Activated naive CD8-positive, alpha-beta T cell treated with anti-CD3 and anti-CD28 coated beads for 36 hours (primary cell): Measurements from ENCODE around the gene DLEC1. TPM values are rescaled to one million over a fixed set of nuclear protein-coding genes. Genes with fewer than 3 reads are reported as not detected.
"Not testable (repeated sequence)": the region's sequence is repeated elsewhere in the genome, so short reads cannot be mapped to it uniquely, and the experiment has no call there.

ENCODE experiments used
- DNase-seq: peaks from one replicate; pipeline ENCODE4 v3.0.0; 2021
- H3K27ac Mint-ChIP-seq: one replicate; pipeline ENCODE4 v1.8.0; 2022; ENCODE audit warnings: mild to moderate bottlenecking, moderate library complexity, mixed read lengths
- H3K27me3 Mint-ChIP-seq: one replicate; pipeline ENCODE4 v1.8.0; 2022; ENCODE audit warnings: mild to moderate bottlenecking, mixed read lengths
- H3K36me3 Mint-ChIP-seq: one replicate; pipeline ENCODE4 v1.8.0; 2021; ENCODE audit warnings: mild to moderate bottlenecking, mixed read lengths
- H3K4me1 Mint-ChIP-seq: one replicate; pipeline ENCODE4 v1.8.0; 2021; ENCODE audit warnings: mixed read lengths
- H3K4me3 Mint-ChIP-seq: one replicate; pipeline ENCODE4 v1.8.0; 2022; ENCODE audit warnings: mild to moderate bottlenecking, moderate library complexity, mixed read lengths
- H3K9me3 Mint-ChIP-seq: one replicate; pipeline ENCODE4 v1.8.0; 2022; ENCODE audit warnings: mixed read lengths
- total RNA-seq, 2 experiments: library from RNA; stranded (reverse); gene quantifications; one replicate each; pipeline ENCODE4 v1.2.3, GENCODE V29; 2021

Gene DLEC1
- total RNA-seq, 2 experiments from 2014 or later: 0.12 to 0.52 TPM

DNA sequence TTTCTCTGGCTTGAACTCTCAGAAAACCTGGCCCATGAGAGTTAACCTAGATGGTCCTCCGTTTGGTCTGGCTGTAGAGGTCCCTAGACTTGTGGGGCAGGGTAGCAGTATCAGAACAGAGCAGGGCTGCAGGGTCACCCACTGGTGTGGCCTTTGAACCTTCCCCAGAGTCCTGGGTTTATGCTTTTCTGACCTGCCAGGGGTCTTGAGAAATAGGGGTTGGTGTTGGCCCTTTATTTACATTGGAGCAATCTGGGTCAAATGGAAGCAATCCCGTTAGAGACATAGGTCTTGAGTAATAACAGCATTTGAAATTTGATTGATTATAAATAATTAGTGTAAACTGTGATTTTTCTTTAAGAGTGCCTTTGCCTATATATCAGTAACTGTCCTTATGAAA is 23.8 kb downstream of the DLEC1 start:
- DNase-seq: no peak
- no peaks in the 10 kb centered on the region for H3K4me1 Mint-ChIP-seq
- H3K27me3 Mint-ChIP-seq: no peaks in the 10 kb centered on the region
- peaks cover 8% of the 10 kb centered on the region for H3K36me3 Mint-ChIP-seq
- no peak overlapping the region for H3K4me3 Mint-ChIP-seq
- H3K9me3 Mint-ChIP-seq: peaks cover 2% of the 10 kb centered on the region
- no peak overlapping the region for H3K27ac Mint-ChIP-seq

DNA sequence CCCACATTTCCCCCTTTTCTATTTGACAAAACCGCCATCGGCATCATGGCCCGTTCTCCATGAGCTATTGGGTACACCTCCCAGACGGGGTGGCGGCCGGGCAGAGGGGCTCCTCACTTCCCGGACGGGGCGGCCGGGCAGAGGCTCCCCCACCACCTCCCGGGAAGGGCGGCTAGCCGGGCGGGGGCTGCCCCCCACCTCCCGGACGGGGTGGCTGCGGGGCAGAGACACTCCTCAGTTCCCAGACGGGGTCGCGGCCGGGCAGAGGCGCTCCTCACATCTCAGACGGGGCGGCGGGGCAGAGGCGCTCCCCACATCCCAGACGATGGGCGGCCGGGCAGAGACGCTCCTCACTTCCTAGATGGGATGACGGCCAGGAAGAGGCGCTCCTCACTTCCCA is 25.4 kb downstream of the DLEC1 start:
- H3K9me3 Mint-ChIP-seq, H3K27ac Mint-ChIP-seq, H3K36me3 Mint-ChIP-seq, H3K4me1 Mint-ChIP-seq, DNase-seq, H3K27me3 Mint-ChIP-seq, H3K4me3 Mint-ChIP-seq: not testable (repeated sequence)

DNA sequence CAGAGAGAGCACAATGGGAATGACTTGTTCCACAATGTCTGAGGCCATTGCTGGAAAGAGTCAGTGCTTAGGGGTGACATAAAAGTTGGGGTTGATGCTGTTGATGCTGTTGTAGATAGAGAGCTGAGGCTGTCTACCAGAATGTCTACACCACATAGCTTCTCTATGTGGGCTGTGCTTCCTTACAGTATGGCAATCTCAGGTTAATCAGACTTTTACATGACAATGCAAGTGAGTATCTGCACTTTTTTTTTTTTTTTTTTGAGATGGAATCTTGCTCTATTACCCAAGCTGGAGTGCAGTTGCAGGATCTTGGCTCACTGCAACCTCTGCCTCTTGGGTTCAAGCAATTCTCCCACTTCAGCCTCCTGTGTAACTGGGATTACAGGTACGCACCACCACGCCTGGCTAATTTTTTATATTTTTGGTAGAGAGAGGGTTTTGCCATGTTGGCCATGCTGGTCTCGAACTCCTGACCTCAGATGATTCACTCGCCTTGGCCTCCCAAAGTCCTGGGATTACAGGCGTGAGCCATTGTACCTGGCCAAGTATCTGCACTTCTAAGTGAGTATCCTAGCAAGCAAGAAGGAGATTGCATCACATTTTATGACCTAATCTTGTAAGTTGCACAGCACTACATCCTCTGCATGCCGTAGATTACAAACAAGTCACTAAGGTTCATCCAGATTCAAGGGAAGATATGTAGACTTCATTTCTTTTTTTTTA is 28.7 kb downstream of the DLEC1 start:
- H3K27ac Mint-ChIP-seq: no peak overlapping the region
- H3K4me3 Mint-ChIP-seq: no peak overlapping the region
- H3K9me3 Mint-ChIP-seq: peaks cover 2% of the 10 kb centered on the region
- peaks cover 8% of the 10 kb centered on the region for H3K36me3 Mint-ChIP-seq
- no peaks in the 10 kb centered on the region for H3K4me1 Mint-ChIP-seq
- H3K27me3 Mint-ChIP-seq: no peaks in the 10 kb centered on the region
- DNase-seq: no peak

DNA sequence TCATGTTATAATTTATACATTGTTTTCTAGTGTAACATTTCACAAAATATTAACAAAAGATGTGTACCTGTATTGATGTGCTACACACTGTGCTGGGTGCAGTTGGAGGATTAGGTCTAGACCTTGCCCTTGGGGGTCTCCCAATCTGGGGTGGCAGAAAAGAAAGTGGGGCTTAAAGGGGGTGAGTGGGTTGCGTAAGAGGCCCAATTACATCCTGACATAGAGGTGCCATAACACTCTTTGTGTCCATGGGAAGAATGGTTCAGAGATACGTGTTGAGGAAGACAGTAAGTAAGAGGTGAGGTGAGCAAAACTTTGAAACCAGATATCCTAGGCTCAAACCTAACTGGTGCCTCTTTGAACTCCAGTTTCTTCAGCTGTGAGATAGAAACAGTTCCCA is 31.0 kb downstream of the DLEC1 start:
- H3K27me3 Mint-ChIP-seq: no peaks in the 10 kb centered on the region
- no peaks in the 10 kb centered on the region for H3K4me1 Mint-ChIP-seq
- H3K9me3 Mint-ChIP-seq: peaks cover 2% of the 10 kb centered on the region
- H3K4me3 Mint-ChIP-seq: no peak overlapping the region
- H3K36me3 Mint-ChIP-seq: peaks cover 6% of the 10 kb centered on the region
- H3K27ac Mint-ChIP-seq: no peak overlapping the region
- DNase-seq: no peak

DNA sequence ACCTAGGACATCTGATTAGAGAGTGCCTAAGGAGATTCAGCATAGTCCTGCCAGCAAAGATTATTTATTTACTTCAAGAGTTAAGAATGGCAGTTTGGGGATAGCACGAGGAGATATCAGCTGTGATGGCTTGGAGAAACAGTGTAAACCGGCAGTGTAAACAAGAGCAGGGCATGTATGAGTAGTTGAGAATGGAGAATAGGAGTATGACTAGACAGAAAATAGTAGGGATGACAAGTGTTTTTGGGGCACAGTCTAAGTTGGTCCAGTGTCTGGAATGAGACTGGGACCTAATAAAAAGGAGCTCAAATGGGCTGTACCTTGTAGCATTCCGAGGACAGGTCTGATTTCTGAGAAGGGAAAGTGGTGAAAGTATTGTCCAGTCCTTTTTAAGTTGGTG is 38.1 kb downstream of the DLEC1 start:
- H3K27me3 Mint-ChIP-seq, H3K27ac Mint-ChIP-seq, H3K36me3 Mint-ChIP-seq, DNase-seq, H3K4me3 Mint-ChIP-seq, H3K4me1 Mint-ChIP-seq, H3K9me3 Mint-ChIP-seq: not testable (repeated sequence)

DNA sequence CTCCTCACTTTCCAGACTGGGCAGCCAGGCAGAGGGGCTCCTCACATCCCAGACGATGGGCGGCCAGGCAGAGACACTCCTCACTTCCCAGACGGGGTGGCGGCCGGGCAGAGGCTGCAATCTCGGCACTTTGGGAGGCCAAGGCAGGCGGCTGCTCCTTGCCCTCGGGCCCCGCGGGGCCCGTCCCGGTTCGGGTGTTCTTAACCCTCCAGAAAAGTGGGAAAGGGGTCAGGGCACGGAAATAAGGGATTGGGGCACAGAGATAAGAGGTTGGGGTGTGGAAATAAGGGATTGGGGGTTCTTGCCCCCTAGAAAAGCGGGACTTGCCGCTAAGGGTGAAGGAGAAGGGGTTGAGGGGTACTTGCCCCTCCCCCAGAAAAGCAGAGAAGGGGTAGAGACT is 43.3 kb downstream of the DLEC1 start:
- not testable (repeated sequence) for H3K27me3 Mint-ChIP-seq, DNase-seq, H3K4me1 Mint-ChIP-seq, H3K27ac Mint-ChIP-seq, H3K4me3 Mint-ChIP-seq, H3K36me3 Mint-ChIP-seq
- H3K9me3 Mint-ChIP-seq: peaks cover 10% of the 10 kb centered on the region

DNA sequence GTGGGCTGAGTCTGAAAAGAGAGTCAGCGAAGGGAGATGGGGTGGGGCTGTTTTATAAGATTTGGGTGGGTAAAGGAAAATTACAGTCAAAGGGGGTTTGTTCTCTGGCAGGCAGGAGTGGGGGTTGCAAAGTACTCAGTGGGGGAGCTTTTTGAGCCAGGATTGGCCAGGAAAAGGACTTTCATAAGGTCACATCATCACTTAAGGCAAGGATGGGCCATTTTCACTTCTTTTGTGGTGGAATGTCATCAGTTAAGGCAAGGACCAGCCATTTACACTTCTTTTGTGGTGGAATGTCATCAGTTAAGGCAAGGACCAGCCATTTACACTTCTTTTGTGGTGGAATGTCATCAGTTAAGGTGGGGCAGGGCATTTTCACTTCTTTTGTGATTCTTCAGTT is 44.2 kb downstream of the DLEC1 start:
- not testable (repeated sequence) for H3K4me3 Mint-ChIP-seq, DNase-seq, H3K36me3 Mint-ChIP-seq, H3K4me1 Mint-ChIP-seq, H3K27ac Mint-ChIP-seq, H3K27me3 Mint-ChIP-seq
- H3K9me3 Mint-ChIP-seq: peaks cover 10% of the 10 kb centered on the region

DNA sequence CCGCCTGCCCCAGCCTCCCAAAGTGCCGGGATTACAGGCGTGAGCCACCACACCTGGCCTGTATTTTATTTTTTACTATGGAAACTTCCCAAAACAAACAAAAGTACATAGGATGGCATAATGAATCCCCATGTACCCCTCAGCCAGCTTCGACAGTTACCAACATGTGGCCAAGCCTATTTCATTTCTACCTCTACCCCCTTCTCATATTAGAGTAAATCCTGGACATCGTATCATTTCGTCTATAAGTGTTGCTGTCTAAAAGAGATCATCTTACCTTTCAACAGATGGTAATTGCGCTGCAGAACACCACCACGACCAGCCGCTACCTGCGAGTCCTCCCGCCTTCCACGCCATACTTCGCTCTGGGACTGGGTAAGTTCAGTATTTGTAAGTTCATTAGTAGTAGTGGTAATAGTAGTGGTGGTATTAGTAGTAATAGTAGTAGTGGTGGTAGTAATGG is 44.9 kb downstream of the DLEC1 start:
- Mint-ChIP-seq H3K4me1 (no peaks in the 10 kb centered on the region), H3K36me3 (peaks cover 6% of the 10 kb centered on the region), H3K27ac (peak overlapping the region; percentile 17)

DNA sequence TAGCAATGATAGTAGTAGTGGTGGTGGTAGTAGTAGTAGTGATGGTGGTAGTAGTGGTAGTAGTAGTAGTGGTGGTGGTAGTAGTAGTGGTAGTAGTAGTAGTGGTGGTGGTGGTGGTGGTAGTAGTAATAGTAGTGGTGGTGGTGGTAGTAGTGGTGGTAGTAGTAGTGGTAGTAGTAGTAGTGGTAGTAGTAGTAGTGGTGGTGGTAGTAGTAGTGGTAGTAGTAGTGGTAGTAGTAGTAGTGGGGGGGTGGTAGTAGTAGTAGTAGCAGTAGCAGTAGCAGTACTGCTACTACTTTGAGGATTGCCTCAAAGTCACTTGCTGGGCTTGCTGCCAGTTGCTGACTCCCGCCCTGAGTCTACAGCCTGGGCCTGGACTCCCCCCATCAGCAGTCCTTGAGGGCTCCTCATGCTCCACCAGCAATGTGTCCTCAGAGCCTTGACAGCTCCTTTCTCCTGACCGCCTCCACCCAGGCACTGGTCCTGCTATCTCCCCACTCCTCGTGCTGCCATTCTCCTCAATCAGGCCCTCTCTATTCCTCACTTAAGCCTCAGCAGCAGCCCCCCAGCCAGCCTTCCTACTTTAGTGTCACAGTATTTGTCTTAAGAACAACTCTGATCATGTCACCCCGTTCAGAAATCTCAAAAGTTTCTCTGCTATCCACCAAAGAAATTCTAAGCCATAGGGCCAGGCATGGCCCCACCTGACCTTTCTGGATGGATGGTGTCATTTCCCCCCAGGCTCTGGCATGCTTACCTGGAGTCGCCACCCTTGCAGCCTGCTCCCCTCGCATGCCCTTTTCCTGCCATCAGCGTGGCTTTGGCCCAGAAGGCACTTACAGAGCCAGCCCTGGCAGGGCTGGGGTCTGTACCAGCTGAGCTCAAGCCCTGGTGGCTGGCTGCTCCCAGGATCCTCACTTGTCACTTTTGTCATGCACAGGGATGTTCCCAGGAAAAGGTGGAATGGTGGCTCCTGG is 45.6 kb downstream of the DLEC1 start:
- peak; percentile 42 for DNase-seq
- H3K27me3 Mint-ChIP-seq: no peaks in the 10 kb centered on the region
- H3K4me3 Mint-ChIP-seq: peak overlapping the region; percentile 20
- H3K27ac Mint-ChIP-seq: peak overlapping the region; percentile 17
- peaks cover 6% of the 10 kb centered on the region for H3K36me3 Mint-ChIP-seq
- no peaks in the 10 kb centered on the region for H3K4me1 Mint-ChIP-seq
- peaks cover 10% of the 10 kb centered on the region for H3K9me3 Mint-ChIP-seq

More for the DNA sequence above, 44.9 kb downstream of the DLEC1 start:
- no peak for DNase-seq
- Mint-ChIP-seq H3K9me3 (peaks cover 10% of the 10 kb centered on the region), H3K27me3 (no peaks in the 10 kb centered on the region), H3K4me3 (peak overlapping the region; percentile 20)

DNA sequence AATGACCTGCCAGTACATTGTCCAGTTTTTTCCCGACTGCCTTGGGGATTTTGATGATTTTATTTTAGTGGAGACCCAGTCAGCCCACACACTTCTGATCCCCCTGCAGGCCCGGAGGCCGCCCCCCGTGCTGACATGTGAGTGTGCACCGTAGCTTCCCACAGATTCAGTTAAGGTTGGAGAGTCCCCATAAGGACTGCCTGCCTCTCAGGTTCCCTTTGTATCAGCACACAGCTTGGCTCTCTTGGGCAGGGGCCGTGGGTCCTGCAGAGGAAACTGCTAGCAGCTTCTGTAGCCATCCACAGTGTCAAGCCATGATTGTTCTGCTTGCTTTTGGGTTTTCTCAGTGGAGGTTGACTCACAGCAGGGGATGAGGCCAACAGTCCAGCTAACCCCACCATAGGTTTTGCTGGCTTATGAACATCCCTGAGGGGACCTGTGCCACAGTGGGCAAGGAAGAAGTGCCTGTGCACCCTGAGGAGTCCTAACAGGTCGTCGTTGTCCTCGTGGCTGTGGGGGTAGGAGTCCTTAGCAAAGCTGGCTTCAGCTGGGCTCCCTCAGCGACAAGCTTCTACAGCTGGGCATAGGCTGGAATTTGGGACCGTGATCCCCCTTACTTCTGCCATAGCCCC is 46.4 kb downstream of the DLEC1 start:
- no peaks in the 10 kb centered on the region for H3K4me1 Mint-ChIP-seq
- peaks cover 6% of the 10 kb centered on the region for H3K36me3 Mint-ChIP-seq
- DNase-seq: no peak
- H3K27me3 Mint-ChIP-seq: no peaks in the 10 kb centered on the region
- peaks cover 9% of the 10 kb centered on the region for H3K9me3 Mint-ChIP-seq
- no peak overlapping the region for H3K27ac Mint-ChIP-seq
- no peak overlapping the region for H3K4me3 Mint-ChIP-seq

DNA sequence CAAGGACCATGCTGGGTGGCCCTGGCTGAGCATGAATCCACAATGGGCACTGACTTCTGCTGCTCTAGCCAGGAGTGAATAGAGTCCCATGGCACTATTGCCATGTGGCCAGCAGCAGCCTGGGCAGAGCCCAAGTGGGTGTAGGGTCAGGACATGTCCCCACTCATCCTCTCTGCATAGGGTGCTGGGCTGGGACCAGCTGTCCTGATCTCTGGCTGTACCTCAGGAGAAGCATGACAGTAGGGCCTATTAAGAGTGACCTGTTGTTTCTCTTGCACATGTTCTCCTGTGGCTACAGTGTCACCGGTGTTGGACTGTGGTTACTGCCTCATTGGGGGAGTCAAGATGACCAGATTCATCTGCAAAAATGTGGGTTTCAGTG is 46.9 kb downstream of the DLEC1 start:
- peaks cover 6% of the 10 kb centered on the region for H3K36me3 Mint-ChIP-seq
- no peak for DNase-seq
- H3K4me3 Mint-ChIP-seq: no peak overlapping the region
- no peaks in the 10 kb centered on the region for H3K4me1 Mint-ChIP-seq
- no peak overlapping the region for H3K27ac Mint-ChIP-seq
- H3K9me3 Mint-ChIP-seq: peaks cover 8% of the 10 kb centered on the region
- H3K27me3 Mint-ChIP-seq: no peaks in the 10 kb centered on the region

DNA sequence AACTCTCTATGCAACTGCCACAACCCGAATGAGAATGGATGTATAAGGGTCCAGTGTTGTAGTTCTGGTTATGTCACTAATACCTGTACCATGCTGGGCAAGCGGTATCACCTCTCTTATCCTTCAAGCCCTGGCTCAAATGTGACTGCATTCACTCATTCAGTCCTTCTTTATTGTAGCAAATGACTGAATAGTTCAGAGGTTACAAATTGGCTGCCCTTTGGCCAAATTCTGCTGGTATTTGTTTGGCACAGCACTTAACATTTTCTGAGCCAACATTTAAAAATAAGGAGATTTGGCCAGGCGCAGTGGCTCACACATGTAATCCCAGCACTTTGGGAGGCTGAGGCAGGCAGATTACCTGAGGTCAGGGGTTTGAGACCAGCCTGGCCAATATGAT is 47.5 kb downstream of the DLEC1 start:
- Mint-ChIP-seq H3K27me3 (no peaks in the 10 kb centered on the region), H3K4me1 (no peaks in the 10 kb centered on the region), H3K36me3 (peaks cover 6% of the 10 kb centered on the region), H3K4me3 (no peak overlapping the region), H3K9me3 (peaks cover 8% of the 10 kb centered on the region), H3K27ac (no peak overlapping the region)
- no peak for DNase-seq

DNA sequence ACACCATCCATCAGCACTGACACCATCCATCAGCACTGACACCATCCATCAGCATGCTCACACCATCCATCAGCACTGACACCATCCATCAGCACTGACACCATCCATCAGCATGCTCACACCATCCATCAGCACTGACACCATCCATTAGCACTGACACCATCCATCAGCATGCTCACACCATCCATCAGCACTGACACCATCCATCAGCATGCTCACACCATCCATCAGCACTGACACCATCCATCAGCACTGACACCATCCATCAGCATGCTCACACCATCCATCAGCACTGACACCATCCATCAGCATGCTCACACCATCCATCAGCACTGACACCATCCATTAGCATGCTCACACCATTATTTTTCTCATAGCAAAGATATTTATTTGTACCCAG is 48.3 kb downstream of the DLEC1 start:
- not testable (repeated sequence) for H3K27me3 Mint-ChIP-seq, H3K9me3 Mint-ChIP-seq, DNase-seq, H3K36me3 Mint-ChIP-seq, H3K4me1 Mint-ChIP-seq, H3K27ac Mint-ChIP-seq, H3K4me3 Mint-ChIP-seq

DNA sequence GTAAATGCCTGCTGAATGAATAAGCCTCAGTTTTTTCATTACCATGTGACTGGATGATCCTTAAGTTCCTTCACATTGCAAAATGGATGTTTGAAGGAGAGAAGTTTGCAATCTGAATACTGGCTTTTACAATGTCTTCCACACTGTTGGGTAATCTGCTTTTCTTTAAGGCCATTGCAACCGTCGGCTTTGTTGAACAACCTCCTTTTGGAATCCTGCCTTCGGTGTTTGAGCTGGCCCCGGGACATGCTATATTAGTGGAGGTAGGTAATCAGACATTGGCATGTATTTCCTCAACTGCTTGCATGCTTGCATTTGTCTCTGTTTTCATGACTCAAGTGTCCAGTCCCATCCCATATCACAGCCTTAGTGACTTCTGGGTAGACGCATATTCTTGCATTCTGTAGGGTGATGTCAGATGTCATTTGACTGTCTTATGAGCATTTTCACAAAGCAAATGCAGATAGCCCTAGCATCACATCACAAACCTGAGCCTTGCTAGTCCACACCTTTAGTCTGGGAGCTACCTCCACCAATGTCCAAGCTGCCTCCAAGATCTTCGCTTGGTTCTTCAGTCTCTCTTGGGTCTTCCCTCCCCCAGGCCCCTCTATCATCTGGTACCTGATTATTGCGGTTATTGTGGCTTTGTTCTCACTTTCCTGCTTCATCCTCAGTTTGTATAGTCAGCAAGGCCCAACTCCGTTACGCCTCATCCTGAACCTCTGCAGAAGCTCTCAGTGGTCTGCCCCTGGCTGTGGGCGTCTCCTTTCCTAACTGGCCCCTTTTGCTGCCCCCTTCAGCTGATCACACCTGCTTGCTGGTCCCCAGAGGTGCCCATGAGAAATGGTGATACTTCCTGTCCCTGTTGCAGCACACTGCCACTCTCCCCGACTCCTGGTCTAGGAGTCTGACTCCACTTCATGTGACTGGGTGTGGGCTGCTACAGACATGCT is 49.4 kb downstream of the DLEC1 start:
- Mint-ChIP-seq H3K4me1 (no peaks in the 10 kb centered on the region), H3K27ac (no peak overlapping the region), H3K36me3 (peaks cover 4% of the 10 kb centered on the region)

More for the DNA sequence above, 49.4 kb downstream of the DLEC1 start:
- no peak for DNase-seq
- Mint-ChIP-seq H3K27me3 (no peaks in the 10 kb centered on the region), H3K9me3 (peaks cover 6% of the 10 kb centered on the region), H3K4me3 (no peak overlapping the region)
